Liver (tissue), 3 donors: ENCODE data around the gene ATP2A1.

Experiments
- CTCF ChIP-seq: fragments of 150-350 bp; IDR thresholded peaks from 2 replicates; pipeline ENCODE4 v1.5.1; 2017; ENCODE audit warnings: improper control_type of control experiment, low read depth, low read length; ENCODE audit not compliant: missing input control
- EGR1 ChIP-seq, 2 donors: IDR thresholded peaks; 2 replicates each; pipeline ENCODE4 v1.6.1; 2016 to 2018; ENCODE audit warnings: antibody characterized with exemption in 2 of 2, low read depth in 2 of 2
- FOXA1 ChIP-seq: IDR thresholded peaks from 2 replicates; pipeline ENCODE4 v1.6.1; 2016; ENCODE audit warnings: antibody characterized with exemption
- GABPA ChIP-seq, 2 donors: IDR thresholded peaks in 1 of 2; conservative IDR thresholded peaks in 1 of 2; 2 replicates each; pipeline ENCODE4 v1.6.1; 2016; ENCODE audit warnings: antibody characterized with exemption in 2 of 2, mild to moderate bottlenecking in 1 of 2, moderate library complexity in 1 of 2
- JUND ChIP-seq, 2 donors: IDR thresholded peaks; 2 replicates each; pipeline ENCODE4 v1.6.1; 2016; ENCODE audit warnings: antibody characterized with exemption in 2 of 2
- MAX ChIP-seq: IDR thresholded peaks from 2 replicates; pipeline ENCODE4 v1.6.1; 2016; ENCODE audit warnings: antibody characterized with exemption
- SP1 ChIP-seq: IDR thresholded peaks from 2 replicates; pipeline ENCODE4 v1.6.1; 2018; ENCODE audit warnings: antibody characterized with exemption, mild to moderate bottlenecking
- donor health status: healthy.
- donor health status: healthy.

GRCh38 chr16:28913946-28914724 lies 35.8 kb downstream of the ATP2A1 start:
- TF ChIP-seq CTCF = no peak
- no peak for TF ChIP-seq SP1
- no peak for TF ChIP-seq GABPA (IDR thresholded peaks at IDR 0.05 in 1 of 2, conservative IDR thresholded peaks at IDR 0.05 in 1 of 2)
- no peak for TF ChIP-seq MAX
- no peak for TF ChIP-seq JUND (IDR thresholded peaks at IDR 0.05)
- no peak for TF ChIP-seq FOXA1
- no peak for TF ChIP-seq EGR1 (IDR thresholded peaks at IDR 0.05; ENCODE audit: low read depth in 2 of 2)
